Heart right ventricle (tissue), 16 donors: ENCODE measurements around the gene CMSS1. TPM values are rescaled to one million over a fixed set of nuclear protein-coding genes. Genes with fewer than 3 reads are reported as not detected.
A peak's percentile ranks its signal among the peaks of the same experiment; 100 is the strongest.

ENCODE experiments used
- ATAC-seq, 8 donors: fragments of 200-7000 bp; cut with Tn5 transposase; one replicate each; pipeline ENCODE4 v1.9.1; 2020; ENCODE audit warnings: mild to moderate bottlenecking in 8 of 8, moderate library complexity in 8 of 8, moderate number of reproducible peaks in 1 of 8
- DNase-seq, 2 donors: peaks; one replicate each; pipeline ENCODE4 v3.0.0-alpha.2; 2020
- H3K27ac ChIP-seq, 10 donors: fragments of 200-600 bp; sonication (generic) in 2 of 10; one replicate each; pipeline versions ENCODE4 v1.5.0 to v1.8.0; 2020 to 2022; ENCODE audit warnings: mild to moderate bottlenecking in 3 of 10
- H3K27me3 ChIP-seq, 7 donors: fragments of 200-600 bp; one replicate each; pipeline ENCODE4 v1.8.0; 2021 to 2022; ENCODE audit warnings: mild to moderate bottlenecking in 2 of 7
- H3K36me3 ChIP-seq, 9 donors: fragments of 200-600 bp; sonication (generic) in 1 of 9; one replicate each; pipeline versions ENCODE4 v1.5.0 to v1.8.0; 2020 to 2022; ENCODE audit warnings: mild to moderate bottlenecking in 2 of 9
- H3K4me1 ChIP-seq, 9 donors: fragments of 200-600 bp; sonication (generic) in 1 of 9; one replicate each; pipeline versions ENCODE4 v1.5.0 to v1.8.0; 2020 to 2022; ENCODE audit warnings: mild to moderate bottlenecking in 4 of 9
- H3K4me3 ChIP-seq, 10 donors: fragments of 200-600 bp; sonication (generic) in 2 of 10; one replicate each; pipeline versions ENCODE4 v1.5.0 to v1.8.0; 2020 to 2022; ENCODE audit warnings: mild to moderate bottlenecking in 7 of 10, moderate library complexity in 2 of 10
- H3K9me3 ChIP-seq, 11 donors: fragments of 200-600 bp in 10 of 11; sonication (generic) in 2 of 11; one replicate each; pipeline versions ENCODE4 v1.5.0 to v1.8.0; 2013 to 2022; ENCODE audit warnings: mild to moderate bottlenecking in 2 of 11, control low read depth in 1 of 11, moderate library complexity in 1 of 11
- CTCF ChIP-seq, 9 donors: fragments of 200-600 bp; sonication (generic) in 2 of 9; IDR thresholded peaks; one replicate each; pipeline versions ENCODE4 v1.5.0 to v1.8.0; 2021 to 2022; ENCODE audit warnings: antibody characterized with exemption in 9 of 9, mild to moderate bottlenecking in 5 of 9, moderate library complexity in 1 of 9
- WGBS, 2 donors: extraction: QIAGEN DNeasy Blood & Tissue Kit; methylation state at CpG; one replicate each; pipeline ENCODE4 v1.1.7; 2013; ENCODE audit warnings: inconsistent platforms in 1 of 2; 5-methylcytosine and 5-hydroxymethylcytosine counted together
- intact Hi-C, 10 donors: fragments of 100-400 bp; cut with DNase I; formaldehyde crosslinking; loops; one replicate each; pipeline versions ENCODE4 v1.11.1 to v1.14.2; 2022
- polyA plus RNA-seq, 2 donors: library from polyadenylated mRNA; stranded (reverse); fragments of 200-250 nt; gene quantifications; one replicate each; pipeline ENCODE4 v1.2.3, GENCODE V29; 2013
- total RNA-seq, 10 donors: library from RNA; stranded (reverse); fragmentation: NEBNext Ultra II Directional in 3 of 10; extraction: Animal tissue kit (Norgen Biotek cat#: 25700) in 3 of 10; gene quantifications; one replicate each; pipeline versions ENCODE4 v1.2.1 to v1.2.4, GENCODE V29; 2021 to 2023
- donor health status: Arrhythmogenic right ventricular cardiomyopathy.
- donor health status: ischemic (EF 13 %, LVEDD 7.1; RV severe dilation, severe dysfunction).
- donor health status: healthy with polysubstance abuse.
- donor health status: DM: no; HTN: yes; CAD: no.
- donor health status: DM: no; HTN: no; CAD: no.
- donor health status: ischemic (EF 25% LVEDD 6.9; RV normal size, moderate dysfunction).
- donor health status: ischemic (EF 25% LVEDD 5.7; RV mildly dilated, moderate dysfunction).
- donor health status: healthy.
- donor health status: DM: yes; HTN: yes; CAD: no.
- donor health status: Ischemic cardiomyopathy.
- donor health status: ischemic (EF 35%, LVEDD 5.7; RV mildly dilated, moderate dysfunction).
- donor health status: nonischemic (EF 11% LVEDD 7.7; RV severe dilation, severe dysfunction).
- donor health status: DM: yes; HTN: yes; CAD: no.
- donor health status: PGD.
- donor health status: ischemic (EF 29% LVEDD 5.4; RV normal size, mild dysfunction).
- donor health status: nonischemic (EF 23%, LVEDD 6.1; RV moderate dilation, normal function).

CMSS1 gene
- total and polyA plus RNA-seq, 12 donors: 24.6 to 45.4 (median 34.6) TPM

- Histone ChIP-seq H3K4me3 (no peak overlapping the region), H3K27me3 (no peaks in the 10 kb centered on the region), H3K27ac (peak overlapping the region in 5 of 10 donors; percentile 20 to 71 (median 52)), H3K4me1 (peaks cover 4 to 64% (median 53%) of the 10 kb centered on the region in 9 donors), H3K36me3 (no peaks in the 10 kb centered on the region), H3K9me3 (no peaks in the 10 kb centered on the region)
- DNase-seq (no peak), ATAC-seq (no peak)
- intact Hi-C loops: no loop called here
- TF ChIP-seq CTCF (IDR thresholded peaks at IDR 0.05): no peak
Observed at GRCh38 chr3:100104817-100105413, 287.3 kb downstream of the CMSS1 start.

GRCh38 chr3:100105501-100105900 lies 287.8 kb downstream of the CMSS1 start:
- Histone ChIP-seq H3K27me3 (no peaks in the 10 kb centered on the region), H3K4me3 (no peak overlapping the region), H3K36me3 (no peaks in the 10 kb centered on the region), H3K9me3 (no peaks in the 10 kb centered on the region), H3K4me1 (peaks cover 4 to 69% (median 49%) of the 10 kb centered on the region in 9 donors), H3K27ac (peak overlapping the region in 5 of 10 donors; percentile 20 to 71 (median 52))
- 89 to 94% methylated on average over 1 of the region's 1 CpG for WGBS, 2 donors
- ATAC-seq (no peak), DNase-seq (no peak)
- no peak for TF ChIP-seq CTCF (IDR thresholded peaks at IDR 0.05)
- intact Hi-C loops: no loop called here

- peaks cover 4 to 75% (median 49%) of the 10 kb centered on the region in 9 donors for H3K4me1 ChIP-seq
- no peak overlapping the region for H3K4me3 ChIP-seq
- H3K27ac ChIP-seq: peak overlapping the region in 4 of 10 donors; percentile 20 to 71 (median 56)
- no peaks in the 10 kb centered on the region for H3K9me3 ChIP-seq
- H3K27me3 ChIP-seq: no peaks in the 10 kb centered on the region
- TF ChIP-seq CTCF (IDR thresholded peaks at IDR 0.05): no peak
- H3K36me3 ChIP-seq: no peaks in the 10 kb centered on the region
- no peak for DNase-seq
- peak in 1 of 8 donors; percentile 27 for ATAC-seq
- intact Hi-C loops: no loop called here
Observed at GRCh38 chr3:100106094-100106493, 288.4 kb downstream of the CMSS1 start.

GRCh38 chr3:100106531-100107141 lies 289.0 kb downstream of the CMSS1 start:
- TF ChIP-seq CTCF (IDR thresholded peaks at IDR 0.05): no peak
- Histone ChIP-seq H3K27me3 (no peaks in the 10 kb centered on the region), H3K4me1 (peaks cover 4 to 77% (median 49%) of the 10 kb centered on the region in 9 donors), H3K9me3 (no peaks in the 10 kb centered on the region), H3K27ac (peak overlapping the region in 4 of 10 donors; percentile 28 to 71 (median 46)), H3K36me3 (no peaks in the 10 kb centered on the region), H3K4me3 (no peak overlapping the region)
- DNase-seq (no peak), ATAC-seq (no peak)
- intact Hi-C loops: no loop called here
